ENCODE results near the gene SRC. TPM values are rescaled to one million over a fixed set of nuclear protein-coding genes. Genes with fewer than 3 reads are reported as not detected.
A peak's percentile ranks its signal among the peaks of the same experiment; 100 is the strongest.

Gene SRC
- total and polyA plus RNA-seq, 2 donors from 2014 or later = 28.5 to 70.0 TPM

DNA sequence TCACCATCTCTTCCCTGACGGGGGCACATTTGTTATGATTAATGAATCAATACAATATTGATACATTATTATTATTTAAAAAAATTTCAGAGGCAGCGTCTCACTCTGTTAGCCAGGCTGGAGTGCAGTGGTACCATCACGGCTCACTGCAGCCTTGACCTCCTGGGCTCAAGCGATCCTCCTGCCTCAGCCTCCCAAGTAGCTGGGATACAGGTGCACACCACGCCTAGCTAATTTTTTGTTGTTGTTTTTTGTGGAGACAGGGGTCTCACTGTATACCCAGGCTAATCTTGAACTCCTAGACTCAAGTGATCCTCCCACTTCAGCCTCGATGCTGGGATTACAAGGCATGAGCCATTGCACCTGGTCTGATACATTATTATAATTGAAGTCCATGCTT lies 4.9 kb upstream of the SRC start:
- TF ChIP-seq, protein P1, sequence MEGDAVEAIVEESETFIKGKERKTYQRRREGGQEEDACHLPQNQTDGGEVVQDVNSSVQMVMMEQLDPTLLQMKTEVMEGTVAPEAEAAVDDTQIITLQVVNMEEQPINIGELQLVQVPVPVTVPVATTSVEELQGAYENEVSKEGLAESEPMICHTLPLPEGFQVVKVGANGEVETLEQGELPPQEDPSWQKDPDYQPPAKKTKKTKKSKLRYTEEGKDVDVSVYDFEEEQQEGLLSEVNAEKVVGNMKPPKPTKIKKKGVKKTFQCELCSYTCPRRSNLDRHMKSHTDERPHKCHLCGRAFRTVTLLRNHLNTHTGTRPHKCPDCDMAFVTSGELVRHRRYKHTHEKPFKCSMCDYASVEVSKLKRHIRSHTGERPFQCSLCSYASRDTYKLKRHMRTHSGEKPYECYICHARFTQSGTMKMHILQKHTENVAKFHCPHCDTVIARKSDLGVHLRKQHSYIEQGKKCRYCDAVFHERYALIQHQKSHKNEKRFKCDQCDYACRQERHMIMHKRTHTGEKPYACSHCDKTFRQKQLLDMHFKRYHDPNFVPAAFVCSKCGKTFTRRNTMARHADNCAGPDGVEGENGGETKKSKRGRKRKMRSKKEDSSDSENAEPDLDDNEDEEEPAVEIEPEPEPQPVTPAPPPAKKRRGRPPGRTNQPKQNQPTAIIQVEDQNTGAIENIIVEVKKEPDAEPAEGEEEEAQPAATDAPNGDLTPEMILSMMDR (IDR thresholded peaks at IDR 0.05; ENCODE audit: borderline replicate concordance, extremely low read depth, insufficient read depth) = no peak
- no peak for FAIRE-seq

DNA sequence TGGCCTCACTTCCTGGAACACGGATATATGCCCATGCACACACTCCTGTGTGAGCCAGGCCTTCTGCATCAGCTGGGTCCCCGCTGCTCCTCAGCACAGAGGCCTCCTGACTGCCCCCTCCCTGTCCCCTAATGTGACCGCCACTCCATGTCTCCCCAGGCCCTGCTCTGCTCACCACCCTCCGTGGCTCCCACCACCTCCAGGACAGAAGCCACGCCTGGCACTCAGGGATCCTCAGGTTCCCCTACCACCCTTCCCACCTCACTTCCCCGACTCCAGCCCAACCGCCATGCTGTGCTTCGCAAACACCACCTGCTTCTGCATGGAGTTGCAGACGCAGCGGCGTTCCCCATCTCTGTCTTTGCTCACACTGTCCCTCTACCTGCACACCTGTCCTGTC lies 4.3 kb upstream of the SRC start:
- DNase-seq = peak in 1 of 5 donors; percentile 66
- no peak overlapping the region for H3K9ac ChIP-seq (ENCODE audit: low read length in 3 of 3)
- TF ChIP-seq, protein P1 (IDR thresholded peaks at IDR 0.05; ENCODE audit: borderline replicate concordance, extremely low read depth, insufficient read depth) = no peak
- H3K4me1 ChIP-seq (ENCODE audit: control insufficient read depth in 2 of 3, insufficient read depth in 2 of 3, low read depth in 1 of 3, low read length in 3 of 3) = peaks cover 0 to 12% (median 11%) of the 10 kb centered on the region in 3 donors
- no peak for FAIRE-seq
- no peak overlapping the region for H3K27ac ChIP-seq (ENCODE audit: low read depth in 2 of 2, low read length in 2 of 2)
- no peak overlapping the region for H3K4me3 ChIP-seq (ENCODE audit: low read length in 3 of 3)
- H3K36me3 ChIP-seq (ENCODE audit: control insufficient read depth in 2 of 3, insufficient read depth in 3 of 3, low read length in 3 of 3) = no peaks in the 10 kb centered on the region
- no peaks in the 10 kb centered on the region for H3K9me3 ChIP-seq (ENCODE audit: control insufficient read depth in 2 of 3, insufficient read depth in 1 of 3, low read length in 3 of 3)
- intact Hi-C loops (cut with DNase I) = no loop called here
- H3K27me3 ChIP-seq (ENCODE audit: control insufficient read depth, insufficient read depth, low read length) = no peaks in the 10 kb centered on the region

More for the DNA sequence above, 4.9 kb upstream of the SRC start:
- peaks cover 0 to 12% (median 11%) of the 10 kb centered on the region in 3 donors for H3K4me1 ChIP-seq (ENCODE audit: control insufficient read depth in 2 of 3, insufficient read depth in 2 of 3, low read depth in 1 of 3, low read length in 3 of 3)
- no peaks in the 10 kb centered on the region for H3K36me3 ChIP-seq (ENCODE audit: control insufficient read depth in 2 of 3, insufficient read depth in 3 of 3, low read length in 3 of 3)
- H3K27ac ChIP-seq (ENCODE audit: low read depth in 2 of 2, low read length in 2 of 2) = no peak overlapping the region
- no peaks in the 10 kb centered on the region for H3K9me3 ChIP-seq (ENCODE audit: control insufficient read depth in 2 of 3, insufficient read depth in 1 of 3, low read length in 3 of 3)
- intact Hi-C loops (cut with DNase I) = no loop called here
- no peak for DNase-seq
- H3K27me3 ChIP-seq (ENCODE audit: control insufficient read depth, insufficient read depth, low read length) = no peaks in the 10 kb centered on the region
- H3K9ac ChIP-seq (ENCODE audit: low read length in 3 of 3) = no peak overlapping the region
- H3K4me3 ChIP-seq (ENCODE audit: low read length in 3 of 3) = no peak overlapping the region

DNA sequence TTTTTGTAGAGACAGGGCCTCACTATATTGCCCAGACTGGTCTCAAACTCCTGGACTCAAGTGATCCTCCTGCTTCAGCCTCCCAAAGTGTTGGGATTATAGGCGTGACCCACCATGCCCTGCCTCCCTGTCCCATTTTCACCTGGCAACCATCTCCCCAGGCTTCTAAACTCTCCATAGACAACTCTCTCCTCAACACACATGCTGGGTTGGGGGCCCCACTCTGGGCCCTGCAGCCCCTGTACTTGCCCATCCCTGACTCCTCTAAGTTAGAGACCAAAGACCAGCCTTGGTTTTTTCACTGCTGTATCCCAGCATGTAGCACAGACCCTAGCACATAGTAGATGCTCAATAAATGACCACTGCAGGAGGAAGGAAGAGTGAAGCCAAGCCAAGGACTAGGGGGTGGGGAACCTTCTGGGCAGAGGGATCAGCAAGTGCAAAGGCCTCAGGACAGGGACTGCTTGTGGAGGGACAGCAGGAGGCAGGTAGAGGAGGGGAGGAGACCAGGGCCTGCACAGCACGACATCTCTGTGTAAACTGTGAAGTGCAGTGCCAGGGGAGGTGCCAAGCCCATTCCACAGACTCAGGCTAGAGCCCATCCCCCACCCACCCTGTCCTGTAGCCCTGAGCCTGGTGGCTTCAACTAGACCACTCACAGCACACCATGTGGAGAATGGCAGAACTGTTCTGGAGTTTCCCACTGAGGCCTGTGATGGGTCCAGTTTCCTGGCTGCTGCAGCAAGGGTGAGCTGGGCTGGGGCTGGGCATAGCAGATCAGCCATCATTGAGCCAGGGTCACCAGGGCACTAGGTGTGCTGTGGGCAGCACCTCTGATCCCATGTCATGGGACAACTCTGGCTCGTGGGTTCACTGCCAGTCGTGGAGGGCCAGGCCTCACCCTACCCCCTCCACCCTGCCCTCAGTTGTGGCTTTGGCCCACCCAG lies 3.4 kb upstream of the SRC start:
- H3K9ac ChIP-seq (ENCODE audit: low read length in 3 of 3) = no peak overlapping the region
- no peaks in the 10 kb centered on the region for H3K27me3 ChIP-seq (ENCODE audit: control insufficient read depth, insufficient read depth, low read length)
- H3K4me1 ChIP-seq (ENCODE audit: control insufficient read depth in 2 of 3, insufficient read depth in 2 of 3, low read depth in 1 of 3, low read length in 3 of 3) = peaks cover 0 to 17% (median 17%) of the 10 kb centered on the region in 3 donors
- no peak overlapping the region for H3K4me3 ChIP-seq (ENCODE audit: low read length in 3 of 3)
- DNase-seq (no peak), FAIRE-seq (no peak)
- TF ChIP-seq, protein P1 (IDR thresholded peaks at IDR 0.05; ENCODE audit: borderline replicate concordance, extremely low read depth, insufficient read depth) = no peak
- intact Hi-C loops (cut with DNase I) = no loop called here
- no peaks in the 10 kb centered on the region for H3K36me3 ChIP-seq (ENCODE audit: control insufficient read depth in 2 of 3, insufficient read depth in 3 of 3, low read length in 3 of 3)
- H3K9me3 ChIP-seq (ENCODE audit: control insufficient read depth in 2 of 3, insufficient read depth in 1 of 3, low read length in 3 of 3) = no peaks in the 10 kb centered on the region
- no peak overlapping the region for H3K27ac ChIP-seq (ENCODE audit: low read depth in 2 of 2, low read length in 2 of 2)

Data from kidney (tissue), 14 donors.